ENCODE measurements around the gene LSAMP. TPM values are rescaled to one million over a fixed set of nuclear protein-coding genes. Genes with fewer than 3 reads are reported as not detected.

The LSAMP gene
- total and polyA plus RNA-seq, 2 of the 4 experiments (the other 2 are of a cell fraction) = 7.9 to 8.0 TPM

DNA sequence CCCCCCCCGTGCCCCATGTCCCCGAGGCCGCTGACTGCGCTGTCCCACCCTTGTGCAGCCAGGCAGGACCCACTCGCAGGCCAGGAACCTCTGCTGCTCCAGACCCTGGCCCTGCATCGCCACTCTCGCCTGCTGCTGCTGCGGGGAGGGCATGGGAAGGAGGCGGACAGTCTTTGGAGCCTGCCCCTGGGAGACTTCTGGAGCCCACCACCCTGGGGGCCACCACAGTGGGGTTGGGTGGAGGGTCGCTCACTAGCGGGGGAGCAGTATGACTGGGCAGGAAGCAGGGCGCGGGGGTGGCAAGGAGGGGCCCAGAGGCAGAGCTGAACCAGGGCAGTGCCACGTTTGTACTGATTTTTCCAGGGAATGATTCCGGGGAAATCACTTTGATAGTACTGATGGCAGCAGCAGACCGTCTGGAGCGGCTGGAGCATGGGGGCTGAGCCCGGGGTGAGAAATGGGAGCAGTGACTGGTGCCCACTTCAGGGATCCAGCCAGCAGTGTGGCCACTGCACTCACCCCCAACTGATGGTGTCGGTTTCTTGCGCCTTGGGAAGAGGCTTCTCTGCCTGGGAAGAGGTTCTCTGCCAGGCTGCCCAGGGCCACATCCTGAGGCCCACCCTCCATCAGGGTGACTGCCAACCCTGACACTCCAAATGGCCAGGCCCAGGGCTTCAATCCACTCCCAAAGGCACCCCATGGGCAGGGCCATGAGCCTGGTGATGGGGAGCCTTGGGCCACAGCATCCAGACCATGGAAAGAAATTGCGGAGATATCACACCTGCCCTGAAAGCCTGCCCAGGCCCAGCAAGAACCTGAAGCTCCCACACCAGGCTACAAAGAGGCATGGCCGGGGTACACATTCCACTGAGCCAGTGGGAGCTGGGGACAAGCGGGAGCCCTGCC is 53.7 kb downstream of the LSAMP start (continued):
- TF ChIP-seq MXI1 (IDR thresholded peaks at IDR 0.05; ENCODE audit: borderline replicate concordance, low read depth, low read length) = no peak

DNA sequence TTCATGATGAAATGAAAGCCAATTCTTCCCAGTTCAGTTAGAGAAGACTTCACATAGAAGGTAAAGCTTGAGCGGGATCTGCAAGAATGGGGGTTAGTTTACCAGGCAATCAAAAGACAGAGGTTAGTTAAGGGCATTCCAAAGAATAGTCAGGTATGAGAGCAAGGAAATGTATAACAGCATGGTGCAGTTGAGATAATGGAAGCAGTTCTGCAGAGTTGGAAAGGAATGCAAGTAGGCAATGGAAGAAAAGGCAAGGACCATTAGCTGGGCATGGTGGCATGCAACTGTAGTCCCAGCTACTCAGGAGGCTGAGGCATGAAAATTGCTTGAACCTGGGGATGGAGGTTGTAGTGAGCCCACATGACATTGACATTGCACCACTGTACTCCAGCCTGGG is 55.0 kb downstream of the LSAMP start:
- intact Hi-C loops (cut with micrococcal nuclease) = no loop called here
- H3K23ac ChIP-seq (ENCODE audit: low read depth, low read length) = no peak overlapping the region
- no peak overlapping the region for H3K4me3 ChIP-seq (ENCODE audit: insufficient read depth, low read depth, low read length)
- H2BK5ac ChIP-seq (ENCODE audit: low read depth, low read length, poor library complexity, severe bottlenecking) = no peak overlapping the region
- no peak overlapping the region for H3K56ac ChIP-seq (ENCODE audit: extremely low read depth, insufficient read depth, low read length)
- no peak overlapping the region for H3K18ac ChIP-seq (ENCODE audit: low read depth, low read length)
- H3K14ac ChIP-seq (replicated peaks; ENCODE audit: low read depth, low read length) = no peak overlapping the region
- dilution Hi-C loops (cut with HindIII; ENCODE audit: low sequenced_read_pairs, unreplicated experiment) = no loop called here
- no peaks in the 10 kb centered on the region for H3K79me1 ChIP-seq (ENCODE audit: low read depth in 1 of 2, low read length in 2 of 2)
- no peaks in the 10 kb centered on the region for H3K4me1 ChIP-seq (ENCODE audit: control insufficient read depth, insufficient read depth, low read length)
- no peak overlapping the region for H2BK20ac ChIP-seq (ENCODE audit: low read depth, low read length)
- H4K5ac ChIP-seq (ENCODE audit: low read depth, low read length) = no peak overlapping the region
- H3K27ac ChIP-seq (ENCODE audit: insufficient read depth, low read length) = no peak overlapping the region
- DNase-seq = no peak
- no peaks in the 10 kb centered on the region for H3K9me1 ChIP-seq (ENCODE audit: insufficient read depth, low read length)
- in situ Hi-C loops (cut with MboI; ENCODE audit: low sequenced_read_pairs) = no loop called here
- no peak overlapping the region for H2AK9ac ChIP-seq (replicated peaks; ENCODE audit: low read depth, low read length, poor library complexity)
- ChIA-PET CTCF (no interaction called here), POLR2A (ENCODE audit: unreplicated experiment) (no interaction called here)
- H3K36me3 ChIP-seq (ENCODE audit: control insufficient read depth, insufficient read depth, low read length) = no peaks in the 10 kb centered on the region
- H4K20me1 ChIP-seq (ENCODE audit: insufficient read depth, low read length) = no peaks in the 10 kb centered on the region
- H2AK5ac ChIP-seq (ENCODE audit: low read depth, low read length) = no peak overlapping the region
- peaks cover 4% of the 10 kb centered on the region; the same call in 1 of the 2 replicates for H3K9me3 ChIP-seq (ENCODE audit: control insufficient read depth, insufficient read depth, low read length)
- H4K91ac ChIP-seq (ENCODE audit: insufficient read depth, low read depth, low read length) = no peak overlapping the region
- no TSS peak for BruUV-seq (replicated peaks)
- no peak for ATAC-seq (ENCODE audit: low read depth)
- H2BK120ac ChIP-seq (ENCODE audit: low read depth, low read length) = no peak overlapping the region
- no peak for TF ChIP-seq RAD21 (IDR thresholded peaks at IDR 0.05; ENCODE audit: low read length)
- TF ChIP-seq RCOR1 (IDR thresholded peaks at IDR 0.05; ENCODE audit: insufficient replicate concordance, low read length) = no peak
- TF ChIP-seq RFX5 (IDR thresholded peaks at IDR 0.05; ENCODE audit: low read depth, low read length) = no peak
- H3K27me3 ChIP-seq (ENCODE audit: control insufficient read depth, insufficient read depth, low read length) = no peaks in the 10 kb centered on the region
- no peak overlapping the region for H2BK15ac ChIP-seq (ENCODE audit: low read depth, low read length)
- no peak overlapping the region for H2AFZ ChIP-seq (replicated peaks; ENCODE audit: low read length, poor library complexity)
- no peak overlapping the region for H3K4ac ChIP-seq (ENCODE audit: low read depth, low read length)
- H3K9ac ChIP-seq (ENCODE audit: low read depth, low read length) = no peak overlapping the region
- H3K4me2 ChIP-seq (ENCODE audit: low read depth, low read length) = no peak overlapping the region
- 83% methylated on average over 1 of the region's 1 CpG; no CpG with 5 or more reads in 1 of the 2 experiments for WGBS, 2 experiments (ENCODE audit: extremely low coverage in 2 of 2, insufficient read length in 1 of 2)
- H4K8ac ChIP-seq (ENCODE audit: low read depth in 2 of 2, low read length in 2 of 2) = no peak overlapping the region
